GM10266 (cell line): ENCODE data around the gene RNASE3.
"Not testable (repeated sequence)": the region's sequence is repeated elsewhere in the genome, so short reads cannot be mapped to it uniquely, and the experiment has no call there.

Experiments
- DNase-seq: peaks from one replicate; pipeline ENCODE4 v3.0.0; 2012; ENCODE audit errors: extremely low spot score
- TF ChIP-seq, protein P1 (sequence below): IDR thresholded peaks from 2 replicates; pipeline ENCODE4 v1.5.1; 2012; ENCODE audit warnings: mild to moderate bottlenecking, low read depth; ENCODE audit not compliant: control insufficient read depth, insufficient read depth; ENCODE audit errors: missing control alignments

Gene RNASE3

DNA sequence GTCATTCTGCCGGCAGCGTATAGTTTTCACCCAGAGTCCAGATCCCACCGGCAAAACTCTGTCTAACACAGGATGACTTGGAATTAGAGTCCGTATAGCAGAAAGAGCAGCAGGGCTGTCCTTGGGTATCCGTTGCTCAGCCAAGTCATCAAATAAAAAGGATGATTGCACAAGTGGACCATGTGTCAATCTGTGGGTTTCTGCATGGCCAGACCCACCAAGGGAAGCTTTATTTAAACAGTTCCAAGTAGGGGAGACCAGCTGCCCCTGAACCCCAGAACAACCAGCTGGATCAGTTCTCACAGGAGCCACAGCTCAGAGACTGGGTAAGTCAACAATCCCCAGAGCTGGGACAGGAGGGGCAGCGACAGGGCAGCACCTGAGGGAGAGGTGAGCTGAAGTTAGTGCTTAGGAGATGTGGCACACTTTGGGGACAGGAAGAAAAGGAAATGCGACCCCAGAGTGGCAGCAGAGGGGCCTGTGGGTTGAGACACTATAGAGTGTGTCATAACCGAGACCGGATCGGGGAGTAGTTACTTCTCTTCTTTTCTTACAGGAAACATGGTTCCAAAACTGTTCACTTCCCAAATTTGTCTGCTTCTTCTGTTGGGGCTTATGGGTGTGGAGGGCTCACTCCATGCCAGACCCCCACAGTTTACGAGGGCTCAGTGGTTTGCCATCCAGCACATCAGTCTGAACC is at the start of gene RNASE3:
Gene RNASE3 (plus strand): TSS at position 260 of the 700 bp plus-strand sequence. CDS start 302 bp downstream, at position 562.
- not testable (repeated sequence) for DNase-seq

DNA sequence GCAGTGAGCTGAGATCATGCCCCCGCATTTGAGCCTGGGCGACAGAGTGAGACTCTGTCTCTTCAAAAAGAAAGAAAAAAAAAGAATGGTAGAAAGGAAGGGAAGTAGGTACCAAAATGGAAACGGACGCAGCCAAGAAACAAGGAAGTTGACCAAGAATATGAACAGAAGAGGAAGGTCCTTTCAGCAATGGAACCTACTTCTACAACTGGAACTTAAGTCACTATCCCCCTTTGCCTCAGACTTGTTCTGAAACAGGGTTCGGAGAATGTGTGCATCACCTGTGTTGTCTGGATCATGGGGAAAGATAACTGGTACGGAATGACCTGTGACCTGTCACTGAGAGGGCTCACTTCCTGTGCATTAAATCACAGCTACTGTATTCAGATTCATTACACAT is 44.6 kb upstream of the RNASE3 start:
- TF ChIP-seq, protein P1, sequence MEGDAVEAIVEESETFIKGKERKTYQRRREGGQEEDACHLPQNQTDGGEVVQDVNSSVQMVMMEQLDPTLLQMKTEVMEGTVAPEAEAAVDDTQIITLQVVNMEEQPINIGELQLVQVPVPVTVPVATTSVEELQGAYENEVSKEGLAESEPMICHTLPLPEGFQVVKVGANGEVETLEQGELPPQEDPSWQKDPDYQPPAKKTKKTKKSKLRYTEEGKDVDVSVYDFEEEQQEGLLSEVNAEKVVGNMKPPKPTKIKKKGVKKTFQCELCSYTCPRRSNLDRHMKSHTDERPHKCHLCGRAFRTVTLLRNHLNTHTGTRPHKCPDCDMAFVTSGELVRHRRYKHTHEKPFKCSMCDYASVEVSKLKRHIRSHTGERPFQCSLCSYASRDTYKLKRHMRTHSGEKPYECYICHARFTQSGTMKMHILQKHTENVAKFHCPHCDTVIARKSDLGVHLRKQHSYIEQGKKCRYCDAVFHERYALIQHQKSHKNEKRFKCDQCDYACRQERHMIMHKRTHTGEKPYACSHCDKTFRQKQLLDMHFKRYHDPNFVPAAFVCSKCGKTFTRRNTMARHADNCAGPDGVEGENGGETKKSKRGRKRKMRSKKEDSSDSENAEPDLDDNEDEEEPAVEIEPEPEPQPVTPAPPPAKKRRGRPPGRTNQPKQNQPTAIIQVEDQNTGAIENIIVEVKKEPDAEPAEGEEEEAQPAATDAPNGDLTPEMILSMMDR, result no peak
- no peak for DNase-seq

DNA sequence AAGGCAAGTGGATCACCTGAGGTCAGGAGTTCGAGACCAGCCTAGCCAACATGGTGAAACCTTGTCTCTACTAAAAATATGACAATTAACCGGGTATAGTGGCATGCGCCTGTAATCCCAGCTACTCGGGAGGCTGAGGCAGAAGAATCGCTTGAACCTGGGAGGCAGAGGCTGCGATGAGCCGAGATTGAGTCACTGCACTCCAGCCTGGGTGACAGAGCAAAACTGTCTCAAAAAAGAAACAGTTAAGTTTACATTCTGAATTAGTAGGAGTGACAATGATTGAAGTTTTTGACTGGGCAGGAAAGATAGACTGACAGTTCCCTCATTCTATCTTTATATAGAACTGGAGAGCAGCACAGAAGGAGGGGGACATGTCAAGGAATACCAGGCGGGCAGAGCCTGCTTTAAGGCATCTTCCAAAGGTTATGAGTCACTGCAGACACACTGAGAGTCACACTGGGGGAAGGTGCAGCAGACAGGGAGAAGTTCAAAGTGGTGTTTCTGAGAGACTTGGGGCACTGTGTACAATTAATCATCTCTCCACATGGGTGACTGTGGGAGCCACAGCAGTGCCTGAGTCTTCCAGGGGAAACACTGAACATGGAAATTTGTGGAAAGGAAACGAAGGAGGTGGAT is 42.8 kb upstream of the RNASE3 start:
- DNase-seq, result no peak
- TF ChIP-seq, protein P1, result no peak

DNA sequence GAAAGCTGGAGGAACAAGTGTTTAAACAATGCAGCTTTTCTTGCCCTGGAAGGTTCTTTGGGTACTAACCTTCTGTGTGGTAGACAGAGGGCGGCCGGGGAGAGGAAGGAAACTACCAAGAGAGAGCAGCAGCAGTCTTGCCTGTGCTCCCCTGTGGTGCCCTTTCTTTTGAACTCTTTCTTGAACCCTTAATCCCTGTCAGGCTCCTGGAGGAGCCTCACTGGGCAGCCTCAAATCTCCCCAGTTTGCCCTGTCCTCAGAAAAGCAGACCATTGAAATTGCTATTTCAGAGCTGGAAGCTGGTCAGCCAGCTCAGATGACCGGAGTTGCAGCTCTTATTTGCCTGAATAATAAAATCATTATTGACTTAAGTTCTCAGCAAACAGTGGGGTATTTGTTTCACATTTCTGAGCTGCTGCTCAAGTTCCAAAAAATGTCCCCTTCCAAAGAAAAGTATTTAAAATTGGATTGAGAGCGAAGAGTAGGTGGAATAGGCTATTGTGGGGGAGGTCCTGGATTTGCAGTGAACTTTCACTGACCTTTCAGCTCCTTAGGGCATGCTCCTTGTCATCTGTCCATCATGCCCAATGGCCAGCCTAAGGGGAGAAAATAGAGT is 42.1 kb upstream of the RNASE3 start:
- TF ChIP-seq, protein P1, result no peak
- DNase-seq, result no peak

DNA sequence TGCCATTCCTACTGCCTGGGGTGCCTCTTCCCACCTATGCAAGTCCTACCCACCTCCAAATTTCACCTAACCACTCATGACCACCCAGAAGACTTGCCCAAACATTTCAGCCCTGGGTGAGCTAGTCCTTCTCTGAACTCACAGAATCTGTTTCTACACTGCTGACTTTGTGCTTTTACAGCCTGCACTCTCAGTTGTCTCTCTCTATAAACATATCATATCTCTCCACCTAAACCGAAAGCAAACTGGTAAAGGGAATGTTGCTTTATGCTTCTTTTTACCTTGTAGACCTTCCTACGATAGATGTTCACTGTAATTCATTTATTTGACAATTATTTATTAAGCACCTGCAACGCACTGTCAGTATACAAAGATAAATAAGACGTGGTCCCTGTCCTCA is 38.1 kb upstream of the RNASE3 start:
- TF ChIP-seq, protein P1, result no peak
- no peak for DNase-seq

DNA sequence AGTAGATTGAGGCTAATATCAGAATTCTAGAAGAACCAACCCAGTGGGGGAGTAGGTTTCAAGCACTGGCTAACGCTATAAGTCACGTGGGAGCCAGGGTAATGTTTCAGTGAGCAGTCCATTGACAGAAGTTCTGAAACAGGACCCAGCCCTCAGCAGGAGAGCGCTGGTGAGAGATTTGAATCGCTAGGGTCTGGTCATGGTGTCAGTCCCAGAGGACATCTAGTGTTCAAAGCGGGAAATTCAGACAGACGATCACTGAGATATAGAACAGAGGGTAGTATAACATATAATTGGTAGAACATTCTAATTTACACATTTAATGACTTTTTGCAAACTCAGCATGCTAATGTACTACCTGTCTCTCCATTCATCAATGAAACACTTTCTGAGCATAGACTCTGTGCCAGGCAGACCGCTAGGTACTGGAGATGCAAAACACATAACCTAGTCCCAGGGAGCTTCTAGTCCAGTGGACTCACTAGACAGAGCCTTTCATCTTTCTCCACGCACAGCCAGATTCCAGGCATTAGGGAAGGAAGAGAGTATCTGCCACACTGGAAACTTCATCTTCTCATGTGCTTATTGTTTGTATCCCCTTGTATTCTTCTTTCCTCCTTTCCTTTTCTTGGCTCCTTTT is 35.4 kb upstream of the RNASE3 start:
- peak; percentile 66 for DNase-seq
- TF ChIP-seq, protein P1, result peak; percentile 75

DNA sequence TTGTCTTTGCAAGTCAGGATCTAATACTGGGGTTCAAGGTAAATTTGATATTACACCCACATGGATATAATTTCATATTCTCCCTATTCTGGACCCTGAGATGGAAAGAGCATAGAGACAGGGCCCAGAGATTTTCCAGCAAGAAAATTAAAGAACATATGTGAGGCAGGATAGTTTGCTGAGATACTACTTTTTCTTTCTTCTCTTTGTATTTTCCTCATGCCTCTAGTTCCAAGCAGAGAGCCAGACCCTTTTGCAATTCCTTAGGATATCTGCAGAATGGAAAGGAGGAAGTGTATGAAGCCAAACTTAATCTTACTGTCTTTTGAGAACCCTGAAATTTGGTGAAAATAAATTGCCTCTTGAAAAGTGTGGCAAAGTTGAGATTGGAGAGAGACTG is 34.0 kb upstream of the RNASE3 start:
- TF ChIP-seq, protein P1, result no peak
- no peak for DNase-seq
